Fibroblast of lung (primary cell): ENCODE measurements around the gene RAPGEF6.

Experiments
- CTCF ChIP-seq, 2 donors: IDR thresholded peaks in 1 of 2; conservative IDR thresholded peaks in 1 of 2; 1 replicate in 1 of 2; 2 replicates in 1 of 2; pipeline ENCODE4 v1.5.1; 2011 to 2012; ENCODE audit warnings: low read length in 2 of 2, control low read depth in 1 of 2, inconsistent platforms in 1 of 2, low read depth in 1 of 2, mild to moderate bottlenecking in 1 of 2
- EZH2 ChIP-seq: IDR thresholded peaks from 2 replicates; pipeline ENCODE4 v1.5.1; 2012; ENCODE audit warnings: low read length, control low read depth, mild to moderate bottlenecking; ENCODE audit errors: missing control alignments

GRCh38 chr5:131654776-131655175 lies 19.7 kb upstream of the RAPGEF6 start:
- TF ChIP-seq CTCF (conservative IDR thresholded peaks at IDR 0.05 in 1 of 2, IDR thresholded peaks at IDR 0.05 in 1 of 2; ENCODE audit: low read depth in 1 of 2, low read length in 2 of 2) = no peak
- TF ChIP-seq EZH2 = no peak
